Caco-2 (cell line): Measurements from ENCODE around the gene VARS2. TPM values are rescaled to one million over a fixed set of nuclear protein-coding genes. Genes with fewer than 3 reads are reported as not detected.

Source experiments
- BruUV-seq: library from RNA; stranded (reverse); fragments of 400-500 nt; replicated peaks from 2 replicates; lab custom pipeline; 2021; lab: Mats Ljungman, UMichigan
- CTCF ChIA-PET: fragments of 300-600 bp; sonication (Branson Sonifier 250); formaldehyde crosslinking; loops from one replicate; lab custom pipeline; 2022; ENCODE audit warnings: antibody characterized with exemption; lab: Charles Lee
- POLR2A ChIA-PET: fragments of 300-600 bp; sonication (Branson Sonifier 250); formaldehyde crosslinking; loops from one replicate; lab custom pipeline; 2022; ENCODE audit warnings: antibody characterized with exemption; lab: Charles Lee
- DNase-seq, 2 experiments: peaks; one replicate each; pipeline versions ENCODE4 v3.0.0 to v3.0.0-alpha.2; 2020 to 2022
- H3K27me3 ChIP-seq: replicated peaks from 2 replicates; pipeline ENCODE4 v1.6.0; 2011; ENCODE audit warnings: low read length; ENCODE audit not compliant: control insufficient read depth, insufficient read depth
- H3K36me3 ChIP-seq: 2 replicates; pipeline ENCODE4 v1.5.1; 2011; ENCODE audit warnings: low read length; ENCODE audit not compliant: control insufficient read depth, insufficient read depth
- H3K4me1 ChIP-seq: fragments of 250-450 bp; sonication (Bioruptor Pico); 2 replicates; pipeline ENCODE4 v1.5.1; 2020; ENCODE audit warnings: mild to moderate bottlenecking
- H3K4me3 ChIP-seq: 2 replicates; pipeline ENCODE4 v1.5.1; 2011; ENCODE audit warnings: low read depth, mild to moderate bottlenecking, control low read depth, low read length
- H3K9me3 ChIP-seq: fragments of 250-450 bp; sonication (Bioruptor Pico); 2 replicates; pipeline ENCODE4 v1.5.1; 2020; ENCODE audit warnings: mild to moderate bottlenecking, moderate library complexity
- H3K27ac Mint-ChIP-seq: one replicate; pipeline ENCODE4 v1.8.0; 2022; ENCODE audit warnings: mixed read lengths; ENCODE audit not compliant: unreplicated experiment
- H3K27me3 Mint-ChIP-seq: one replicate; pipeline ENCODE4 v1.8.0; 2022; ENCODE audit warnings: mixed read lengths; ENCODE audit not compliant: insufficient read depth, unreplicated experiment
- H3K36me3 Mint-ChIP-seq: one replicate; pipeline ENCODE4 v1.8.0; 2022; ENCODE audit warnings: mild to moderate bottlenecking, mixed read lengths; ENCODE audit not compliant: insufficient read depth, unreplicated experiment
- H3K4me1 Mint-ChIP-seq: one replicate; pipeline ENCODE4 v1.8.0; 2022; ENCODE audit warnings: low read depth, mixed read lengths; ENCODE audit not compliant: unreplicated experiment
- H3K4me3 Mint-ChIP-seq: one replicate; pipeline ENCODE4 v1.8.0; 2022; ENCODE audit warnings: mild to moderate bottlenecking, moderate library complexity, mixed read lengths; ENCODE audit not compliant: unreplicated experiment
- H3K9me3 Mint-ChIP-seq: one replicate; pipeline ENCODE4 v1.8.0; 2022; ENCODE audit warnings: mixed read lengths; ENCODE audit not compliant: unreplicated experiment
- intact Hi-C: fragments of 100-400 bp; cut with micrococcal nuclease; formaldehyde crosslinking; loops from one replicate; pipeline ENCODE4 v1.10.0; 2022; ENCODE audit not compliant: unreplicated experiment
- total RNA-seq: library from RNA; stranded (reverse); gene quantifications from 2 replicates; pipeline ENCODE4 v1.2.3, GENCODE V29; 2022
- TF ChIP-seq, protein P1 (sequence below), 2 experiments: fragments of 200-600 bp in 1 of 2; IDR thresholded peaks; 1 replicate in 1 of 2; 2 replicates in 1 of 2; pipeline versions ENCODE4 v1.5.1 to v1.8.0; 2011 to 2022; ENCODE audit warnings: antibody characterized with exemption in 1 of 2, control low read depth in 1 of 2, inconsistent platforms in 1 of 2, low read depth in 1 of 2, low read length in 1 of 2, mild to moderate bottlenecking in 1 of 2, moderate library complexity in 1 of 2; ENCODE audit not compliant: insufficient read depth in 1 of 2, severe bottlenecking in 1 of 2, unreplicated experiment in 1 of 2

Gene VARS2
- total RNA-seq, 1 experiment from 2014 or later: 37.5 TPM

DNA sequence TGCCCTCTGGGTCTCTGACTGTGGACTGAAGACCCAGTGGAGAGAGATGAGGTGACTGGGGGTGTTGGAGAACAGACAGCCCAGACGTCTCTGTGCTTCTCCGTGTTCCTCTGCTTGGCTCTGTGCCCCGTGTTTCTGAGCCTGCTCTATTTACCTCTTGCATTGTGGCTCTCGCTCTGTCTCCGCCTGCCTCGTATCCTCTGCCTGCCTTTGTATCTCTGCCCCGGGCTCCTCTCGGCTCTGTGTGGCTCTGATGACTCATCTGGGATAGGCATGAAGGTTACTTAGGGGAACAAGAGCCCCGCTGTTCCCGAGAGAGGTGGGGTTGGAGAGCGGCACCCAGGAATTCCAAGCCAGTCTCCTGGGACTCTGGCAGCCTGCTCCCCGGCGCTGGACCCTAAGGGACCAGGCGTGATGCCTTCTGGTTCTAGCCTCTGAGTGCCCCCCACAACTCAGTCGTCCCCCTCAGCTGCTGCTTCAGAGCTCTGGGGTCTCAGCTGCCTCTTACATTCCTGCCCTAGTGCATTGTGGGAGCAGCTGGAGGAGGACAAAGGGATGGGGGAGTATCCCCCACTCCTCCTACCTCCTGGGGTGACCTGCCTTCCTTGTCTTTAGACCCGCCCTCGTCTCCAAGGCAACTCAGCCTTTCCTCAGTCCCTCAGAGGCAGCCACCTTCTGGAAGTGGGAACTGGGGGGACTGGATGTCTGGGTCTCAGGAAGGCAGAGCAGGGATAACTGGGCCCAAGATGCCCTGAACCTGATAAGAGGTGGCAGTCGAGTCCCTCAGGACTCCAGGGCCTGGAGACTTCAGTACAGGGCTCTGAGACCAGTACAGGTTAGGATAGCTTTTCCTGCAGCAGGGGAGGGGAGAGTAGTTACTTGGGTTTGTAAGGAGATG is 27.8 kb upstream of the VARS2 start:
- H3K27me3 Mint-ChIP-seq: no peaks in the 10 kb centered on the region
- no peaks in the 10 kb centered on the region for H3K9me3 ChIP-seq
- H3K27me3 ChIP-seq: no peaks in the 10 kb centered on the region
- ChIA-PET POLR2A (interaction anchor here (2.0 kb wide), 1 partner anchor 169 kb away, joined by 6 read pairs; the partner anchor contains the start of gene MDC1), CTCF (interaction anchor here (0.7 to 2.6 kb wide), 6 partner anchors 28 to 201 kb away, joined by 3 to 16 read pairs (median 8); partner anchors contain the start of gene VARS2)
- intact Hi-C loops: no loop called here
- peaks cover 4% of the 10 kb centered on the region for H3K36me3 ChIP-seq
- H3K36me3 Mint-ChIP-seq: peaks cover 6% of the 10 kb centered on the region
- peaks cover 42% of the 10 kb centered on the region for H3K4me1 Mint-ChIP-seq
- H3K4me3 Mint-ChIP-seq: peak overlapping the region; percentile 83
- H3K27ac Mint-ChIP-seq: peak overlapping the region; percentile 82
- DNase-seq: peak; percentile 50 to 80
- H3K4me1 ChIP-seq: peaks cover 39% of the 10 kb centered on the region
- peak overlapping the region; percentile 46 for H3K4me3 ChIP-seq
- H3K9me3 Mint-ChIP-seq: no peaks in the 10 kb centered on the region
- TSS peak; percentile 15 for BruUV-seq
- TF ChIP-seq, protein P1, sequence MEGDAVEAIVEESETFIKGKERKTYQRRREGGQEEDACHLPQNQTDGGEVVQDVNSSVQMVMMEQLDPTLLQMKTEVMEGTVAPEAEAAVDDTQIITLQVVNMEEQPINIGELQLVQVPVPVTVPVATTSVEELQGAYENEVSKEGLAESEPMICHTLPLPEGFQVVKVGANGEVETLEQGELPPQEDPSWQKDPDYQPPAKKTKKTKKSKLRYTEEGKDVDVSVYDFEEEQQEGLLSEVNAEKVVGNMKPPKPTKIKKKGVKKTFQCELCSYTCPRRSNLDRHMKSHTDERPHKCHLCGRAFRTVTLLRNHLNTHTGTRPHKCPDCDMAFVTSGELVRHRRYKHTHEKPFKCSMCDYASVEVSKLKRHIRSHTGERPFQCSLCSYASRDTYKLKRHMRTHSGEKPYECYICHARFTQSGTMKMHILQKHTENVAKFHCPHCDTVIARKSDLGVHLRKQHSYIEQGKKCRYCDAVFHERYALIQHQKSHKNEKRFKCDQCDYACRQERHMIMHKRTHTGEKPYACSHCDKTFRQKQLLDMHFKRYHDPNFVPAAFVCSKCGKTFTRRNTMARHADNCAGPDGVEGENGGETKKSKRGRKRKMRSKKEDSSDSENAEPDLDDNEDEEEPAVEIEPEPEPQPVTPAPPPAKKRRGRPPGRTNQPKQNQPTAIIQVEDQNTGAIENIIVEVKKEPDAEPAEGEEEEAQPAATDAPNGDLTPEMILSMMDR (IDR thresholded peaks at IDR 0.05; ENCODE audit: insufficient read depth in 1 of 2, low read depth in 1 of 2, low read length in 1 of 2, severe bottlenecking in 1 of 2, unreplicated experiment in 1 of 2): no peak

DNA sequence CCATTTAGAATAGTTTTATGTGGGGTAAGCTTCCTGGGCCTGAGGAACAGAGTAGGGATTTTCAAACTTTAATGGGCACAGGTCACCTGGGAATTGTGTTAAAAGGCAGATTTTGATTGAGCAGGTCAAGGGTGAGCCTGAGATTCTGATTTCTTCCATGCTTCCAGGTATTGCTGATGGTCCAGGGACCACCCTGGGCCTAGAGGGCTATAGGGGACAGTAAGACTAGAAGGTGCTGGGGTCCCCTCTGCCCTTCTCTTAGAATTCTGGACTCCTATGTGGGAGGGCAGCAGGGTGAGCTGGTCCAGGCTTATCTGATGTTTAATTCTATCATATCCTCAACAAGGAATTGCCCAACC is 27.2 kb upstream of the VARS2 start:
- CTCF ChIA-PET: interaction anchor here (0.7 kb wide), 1 partner anchor 201 kb away, joined by 7 read pairs; no protein-coding TSS in a partner anchor
- H3K9me3 ChIP-seq: no peaks in the 10 kb centered on the region
- H3K4me1 Mint-ChIP-seq: peaks cover 35% of the 10 kb centered on the region
- POLR2A ChIA-PET: no interaction called here
- peak overlapping the region; percentile 82 for H3K27ac Mint-ChIP-seq
- BruUV-seq: no TSS peak
- no peak for DNase-seq
- no peak overlapping the region for H3K4me3 Mint-ChIP-seq
- no peaks in the 10 kb centered on the region for H3K9me3 Mint-ChIP-seq
- intact Hi-C loops: no loop called here
- no peaks in the 10 kb centered on the region for H3K27me3 ChIP-seq
- H3K27me3 Mint-ChIP-seq: no peaks in the 10 kb centered on the region
- H3K4me3 ChIP-seq: no peak overlapping the region
- TF ChIP-seq, protein P1 (IDR thresholded peaks at IDR 0.05; ENCODE audit: insufficient read depth in 1 of 2, low read depth in 1 of 2, low read length in 1 of 2, severe bottlenecking in 1 of 2, unreplicated experiment in 1 of 2): no peak
- H3K4me1 ChIP-seq: peaks cover 35% of the 10 kb centered on the region
- peaks cover 10% of the 10 kb centered on the region for H3K36me3 Mint-ChIP-seq
- peaks cover 4% of the 10 kb centered on the region for H3K36me3 ChIP-seq

DNA sequence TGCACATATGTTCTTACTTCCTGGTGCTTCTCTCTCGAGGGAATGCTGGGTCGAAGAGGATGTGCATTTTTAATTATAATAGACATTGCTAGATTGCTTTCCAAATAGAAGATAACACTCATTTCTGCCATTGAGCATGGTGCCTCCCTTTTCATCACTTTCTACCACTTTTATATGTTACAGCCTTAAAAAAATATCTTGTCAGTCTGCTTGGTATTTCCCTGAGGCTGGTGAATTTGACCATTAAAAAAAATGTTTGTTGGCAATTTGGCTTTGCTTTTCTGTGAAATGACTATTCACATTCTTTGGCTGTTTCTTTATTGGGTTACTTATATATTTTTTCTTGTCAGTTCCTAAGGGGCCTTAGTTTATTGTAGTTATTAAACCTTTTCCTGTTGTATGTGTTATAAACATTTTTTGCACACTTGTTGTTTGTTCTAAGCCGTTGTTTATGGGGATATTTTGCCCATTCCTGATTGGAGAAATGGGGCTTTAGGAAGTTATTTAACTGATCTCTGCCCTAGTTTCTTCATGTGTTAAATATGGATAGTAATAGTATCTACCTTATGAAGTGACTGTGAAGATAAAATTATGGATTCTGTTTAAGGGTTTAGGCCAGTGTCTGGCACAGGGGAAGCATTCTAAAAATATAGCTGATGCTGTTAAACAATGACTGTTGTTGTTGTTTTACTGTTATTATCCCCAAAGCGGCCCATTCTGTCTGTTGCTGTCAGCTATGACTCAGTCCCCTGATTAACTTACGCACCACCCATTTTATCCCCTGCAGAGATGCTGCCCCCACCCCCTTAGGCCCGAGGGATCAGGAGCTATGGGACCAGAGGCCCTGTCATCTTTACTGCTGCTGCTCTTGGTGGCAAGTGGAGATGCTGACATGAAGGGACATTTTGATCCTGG is 25.9 kb upstream of the VARS2 start:
- POLR2A ChIA-PET: no interaction called here
- peaks cover 6% of the 10 kb centered on the region for H3K36me3 ChIP-seq
- H3K27me3 ChIP-seq: no peaks in the 10 kb centered on the region
- intact Hi-C loops: no loop called here
- Mint-ChIP-seq H3K4me3 (no peak overlapping the region), H3K27ac (no peak overlapping the region), H3K4me1 (peaks cover 25% of the 10 kb centered on the region), H3K36me3 (peaks cover 15% of the 10 kb centered on the region), H3K27me3 (no peaks in the 10 kb centered on the region), H3K9me3 (no peaks in the 10 kb centered on the region)
- CTCF ChIA-PET: no interaction called here
- no peaks in the 10 kb centered on the region for H3K9me3 ChIP-seq
- no TSS peak for BruUV-seq
- H3K4me3 ChIP-seq: no peak overlapping the region
- TF ChIP-seq, protein P1 (IDR thresholded peaks at IDR 0.05; ENCODE audit: insufficient read depth in 1 of 2, low read depth in 1 of 2, low read length in 1 of 2, severe bottlenecking in 1 of 2, unreplicated experiment in 1 of 2): no peak
- no peak for DNase-seq
- peaks cover 25% of the 10 kb centered on the region for H3K4me1 ChIP-seq
